ENCODE results near the gene CLTCL1.
"Not testable (repeated sequence)": the region's sequence is repeated elsewhere in the genome, so short reads cannot be mapped to it uniquely, and the experiment has no call there.

Gene CLTCL1
- 0.48 to 4.3 reads per million in 2 donors for total RNA-seq

GRCh38 chr22:19291580-19292457 is at the start of gene CLTCL1:
Gene CLTCL1, minus strand, starts transcription at chr22:19291719. Its CDS starts 78 bp downstream, at chr22:19291641.
- DNase-seq = peak; percentile 62

GRCh38 chr22:19337137-19337536 is 45.6 kb upstream of the CLTCL1 start:
- no peak for DNase-seq

- DNase-seq = no peak
Measured at GRCh38 chr22:19336133-19337075, 44.9 kb upstream of the CLTCL1 start.

GRCh38 chr22:19331975-19332374 is 40.5 kb upstream of the CLTCL1 start:
- DNase-seq = no peak

GRCh38 chr22:19331474-19331873 is 40.0 kb upstream of the CLTCL1 start:
- no peak for DNase-seq

GRCh38 chr22:19330865-19331418 is 39.4 kb upstream of the CLTCL1 start:
- DNase-seq = no peak

- DNase-seq = not testable (repeated sequence)
Measured at GRCh38 chr22:19330205-19330604, 38.7 kb upstream of the CLTCL1 start.

GRCh38 chr22:19329454-19329853 is 37.9 kb upstream of the CLTCL1 start:
- no peak for DNase-seq

GRCh38 chr22:19325296-19325948 is 33.9 kb upstream of the CLTCL1 start:
- no peak for DNase-seq

GRCh38 chr22:19323420-19323819 is 31.9 kb upstream of the CLTCL1 start:
- DNase-seq = not testable (repeated sequence)

GRCh38 chr22:19321757-19322156 is 30.2 kb upstream of the CLTCL1 start:
- DNase-seq = no peak

GRCh38 chr22:19320136-19320535 is 28.6 kb upstream of the CLTCL1 start:
- not testable (repeated sequence) for DNase-seq

- DNase-seq = no peak
Measured at GRCh38 chr22:19319281-19319680, 27.8 kb upstream of the CLTCL1 start.

- no peak for DNase-seq
Measured at GRCh38 chr22:19317865-19318264, 26.3 kb upstream of the CLTCL1 start.

GRCh38 chr22:19307872-19308271 is 16.4 kb upstream of the CLTCL1 start:
- DNase-seq = no peak

- DNase-seq = not testable (repeated sequence)
Measured at GRCh38 chr22:19306535-19306934, 15.0 kb upstream of the CLTCL1 start.

GRCh38 chr22:19304547-19304946 is 13.0 kb upstream of the CLTCL1 start:
- DNase-seq = no peak

- no peak for DNase-seq
Measured at GRCh38 chr22:19303785-19304184, 12.3 kb upstream of the CLTCL1 start.

GRCh38 chr22:19295733-19296132 is 4.2 kb upstream of the CLTCL1 start:
- DNase-seq = no peak

GRCh38 chr22:19292458-19293230 is 1.1 kb upstream of the CLTCL1 start:
- no peak for DNase-seq

- DNase-seq = peak; percentile 39
Measured at GRCh38 chr22:19291218-19291579, 320 bp downstream of the CLTCL1 start.

Data from T-helper 9 cell (primary cell).